Esophagus muscularis mucosa (tissue), 3 donors: ENCODE measurements around the gene POU2F1.

ENCODE experiments used
- POLR2A ChIP-seq: fragments of 450-650 bp; IDR thresholded peaks from one replicate; pipeline ENCODE4 v1.6.1; 2017; ENCODE audit warnings: antibody characterized with exemption, moderate library complexity, mild to moderate bottlenecking, low read depth
- POLR2AphosphoS5 ChIP-seq, 2 donors: sonication (generic); formaldehyde crosslinking; IDR thresholded peaks; one replicate each; pipeline ENCODE4 v1.6.1; 2017; ENCODE audit warnings: antibody characterized with exemption in 2 of 2
- TF ChIP-seq, protein P1 (sequence below), 3 experiments: fragments of 200-600 bp in 2 of 3; fragments of 450-650 bp in 1 of 3; sonication (generic) in 2 of 3; IDR thresholded peaks; one replicate each; pipeline ENCODE4 v1.5.1; 2017 to 2019; ENCODE audit warnings: antibody characterized with exemption in 3 of 3, mild to moderate bottlenecking in 2 of 3, moderate library complexity in 1 of 3

DNA sequence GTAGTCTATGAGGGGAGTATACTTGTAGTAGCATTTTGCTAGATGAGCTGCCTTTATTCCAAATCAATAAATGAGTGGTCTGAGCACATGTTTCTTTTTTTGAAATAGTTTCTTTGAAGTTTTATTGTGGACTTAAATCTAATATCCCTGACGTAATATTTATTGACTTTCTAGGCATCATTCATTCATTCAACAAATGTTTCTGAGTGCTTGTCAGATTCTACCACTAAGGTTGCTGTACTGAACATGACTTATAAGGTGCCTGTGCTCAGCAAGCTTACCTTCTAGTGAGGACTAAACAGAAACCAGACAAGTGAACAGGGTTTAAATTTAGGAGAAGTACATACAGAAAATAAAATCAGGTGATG is 68.4 kb downstream of the POU2F1 start:
- TF ChIP-seq POLR2A (no peak), POLR2AphosphoS5 (IDR thresholded peaks at IDR 0.05) (no peak)
- TF ChIP-seq, protein P1, sequence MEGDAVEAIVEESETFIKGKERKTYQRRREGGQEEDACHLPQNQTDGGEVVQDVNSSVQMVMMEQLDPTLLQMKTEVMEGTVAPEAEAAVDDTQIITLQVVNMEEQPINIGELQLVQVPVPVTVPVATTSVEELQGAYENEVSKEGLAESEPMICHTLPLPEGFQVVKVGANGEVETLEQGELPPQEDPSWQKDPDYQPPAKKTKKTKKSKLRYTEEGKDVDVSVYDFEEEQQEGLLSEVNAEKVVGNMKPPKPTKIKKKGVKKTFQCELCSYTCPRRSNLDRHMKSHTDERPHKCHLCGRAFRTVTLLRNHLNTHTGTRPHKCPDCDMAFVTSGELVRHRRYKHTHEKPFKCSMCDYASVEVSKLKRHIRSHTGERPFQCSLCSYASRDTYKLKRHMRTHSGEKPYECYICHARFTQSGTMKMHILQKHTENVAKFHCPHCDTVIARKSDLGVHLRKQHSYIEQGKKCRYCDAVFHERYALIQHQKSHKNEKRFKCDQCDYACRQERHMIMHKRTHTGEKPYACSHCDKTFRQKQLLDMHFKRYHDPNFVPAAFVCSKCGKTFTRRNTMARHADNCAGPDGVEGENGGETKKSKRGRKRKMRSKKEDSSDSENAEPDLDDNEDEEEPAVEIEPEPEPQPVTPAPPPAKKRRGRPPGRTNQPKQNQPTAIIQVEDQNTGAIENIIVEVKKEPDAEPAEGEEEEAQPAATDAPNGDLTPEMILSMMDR (IDR thresholded peaks at IDR 0.05), result no peak
